Tracheal epithelial cell (primary cell): ENCODE results near the gene RASSF7. TPM values are rescaled to one million over a fixed set of nuclear protein-coding genes. Genes with fewer than 3 reads are reported as not detected.

Experiments used
- total RNA-seq: library from RNA; depleted of rRNA; stranded (reverse); fragments of >200 nt; gene quantifications from 2 replicates; pipeline ENCODE4 v1.2.1, GENCODE V29; 2014

RASSF7 gene, protein sequence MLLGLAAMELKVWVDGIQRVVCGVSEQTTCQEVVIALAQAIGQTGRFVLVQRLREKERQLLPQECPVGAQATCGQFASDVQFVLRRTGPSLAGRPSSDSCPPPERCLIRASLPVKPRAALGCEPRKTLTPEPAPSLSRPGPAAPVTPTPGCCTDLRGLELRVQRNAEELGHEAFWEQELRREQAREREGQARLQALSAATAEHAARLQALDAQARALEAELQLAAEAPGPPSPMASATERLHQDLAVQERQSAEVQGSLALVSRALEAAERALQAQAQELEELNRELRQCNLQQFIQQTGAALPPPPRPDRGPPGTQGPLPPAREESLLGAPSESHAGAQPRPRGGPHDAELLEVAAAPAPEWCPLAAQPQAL
- total RNA-seq: 49.7 and 60.0 TPM in 2 replicates

DNA sequence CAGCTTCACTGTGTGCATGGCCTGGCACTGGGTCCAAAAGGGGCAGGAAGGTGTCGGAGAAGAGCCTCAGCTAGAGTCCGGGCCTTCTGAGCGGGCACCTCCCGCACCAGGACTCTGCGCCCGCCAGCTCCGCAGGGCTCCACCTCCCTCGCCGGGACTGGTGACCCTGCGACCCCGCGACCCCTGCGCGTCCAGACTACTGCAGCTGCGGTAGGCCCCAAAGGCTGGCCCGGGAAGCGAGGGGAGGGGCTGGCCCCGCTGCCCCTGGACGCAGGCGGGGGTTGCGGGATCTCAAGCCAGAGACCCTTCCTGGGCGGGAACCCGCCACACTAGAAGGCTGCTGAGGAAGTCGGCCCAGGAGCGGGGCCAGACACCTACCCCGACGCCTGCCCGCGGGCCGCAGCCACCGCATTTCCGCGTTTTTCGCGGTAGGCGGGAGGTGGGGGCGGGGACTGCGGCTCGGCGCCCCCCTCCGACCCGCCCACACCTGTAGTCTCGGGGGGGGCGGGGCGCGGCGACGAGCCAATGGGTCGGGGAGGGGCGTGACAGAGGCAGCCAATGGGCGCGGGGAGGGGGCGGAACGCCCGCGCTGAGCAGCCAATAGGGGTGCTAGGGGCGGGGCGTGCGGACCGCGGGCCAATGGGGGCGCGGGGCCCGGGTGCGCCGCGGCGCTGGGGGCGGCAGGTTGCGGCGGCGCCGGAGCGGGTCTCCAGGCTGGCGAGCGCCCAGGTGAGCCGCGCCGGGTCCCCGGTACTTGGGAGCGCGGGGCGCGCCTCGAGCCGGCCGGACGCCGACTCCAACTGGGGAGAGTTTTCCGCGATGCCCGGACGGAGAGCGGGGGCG is at the start of gene RASSF7, which contains the start of gene LMNTD2:
Gene RASSF7, plus strand, starts transcription at position 666 of the 843 bp plus-strand sequence. CDS start 799 bp downstream, outside the sequence.
Gene LMNTD2, minus strand, starts transcription at position 434 of the 843 bp plus-strand sequence. Its CDS starts 22 bp downstream, at position 412.

DNA sequence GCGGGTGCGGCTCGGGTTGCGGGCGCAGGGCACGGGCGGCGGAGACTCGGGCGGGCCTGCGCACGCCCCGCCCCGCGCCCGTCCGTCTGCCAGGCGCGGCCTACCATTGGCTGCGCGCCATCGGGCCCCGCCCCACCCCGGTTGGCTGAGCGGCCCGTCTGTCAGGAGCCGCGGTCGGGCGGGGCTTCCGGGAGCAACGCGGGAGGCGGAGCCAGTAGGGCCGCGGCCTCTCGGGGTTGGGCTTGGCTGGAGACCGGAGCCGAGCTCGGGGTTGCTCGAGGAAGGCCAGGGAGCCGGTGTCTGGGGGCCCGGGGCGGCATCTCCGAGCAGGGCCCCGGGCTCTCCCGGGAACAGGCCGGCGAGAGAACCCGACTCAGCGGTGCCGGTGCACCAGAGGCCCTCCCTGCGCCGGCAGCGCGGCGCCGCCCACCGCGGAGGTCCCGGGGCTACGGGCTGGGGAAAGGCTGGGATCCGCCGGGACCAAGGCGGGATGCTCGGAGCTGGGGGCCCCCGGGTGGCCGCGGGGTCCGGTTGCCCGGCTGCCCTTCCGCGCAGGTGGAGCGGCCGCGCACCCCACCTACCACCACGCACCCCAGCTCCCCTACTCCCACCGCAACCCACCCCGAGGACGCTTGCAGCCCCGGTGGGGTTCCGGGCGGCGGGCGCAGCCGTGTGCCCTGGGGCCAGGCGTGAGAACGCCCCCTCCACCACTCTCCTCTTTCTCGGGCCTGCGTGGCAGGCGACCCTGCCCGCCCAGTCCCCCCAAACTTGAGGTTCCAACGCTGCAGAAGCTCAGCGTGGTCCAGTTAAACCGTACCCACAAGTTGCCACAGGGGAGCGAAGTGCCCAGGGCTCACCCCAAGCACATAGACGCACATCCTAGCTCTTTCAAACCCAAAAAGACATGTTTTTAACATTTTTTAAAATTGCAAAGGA is 25.0 kb upstream of the RASSF7 start, which contains the start of gene HRAS:
Gene HRAS, minus strand, starts transcription at position 58 of the 936 bp plus-strand sequence.

DNA sequence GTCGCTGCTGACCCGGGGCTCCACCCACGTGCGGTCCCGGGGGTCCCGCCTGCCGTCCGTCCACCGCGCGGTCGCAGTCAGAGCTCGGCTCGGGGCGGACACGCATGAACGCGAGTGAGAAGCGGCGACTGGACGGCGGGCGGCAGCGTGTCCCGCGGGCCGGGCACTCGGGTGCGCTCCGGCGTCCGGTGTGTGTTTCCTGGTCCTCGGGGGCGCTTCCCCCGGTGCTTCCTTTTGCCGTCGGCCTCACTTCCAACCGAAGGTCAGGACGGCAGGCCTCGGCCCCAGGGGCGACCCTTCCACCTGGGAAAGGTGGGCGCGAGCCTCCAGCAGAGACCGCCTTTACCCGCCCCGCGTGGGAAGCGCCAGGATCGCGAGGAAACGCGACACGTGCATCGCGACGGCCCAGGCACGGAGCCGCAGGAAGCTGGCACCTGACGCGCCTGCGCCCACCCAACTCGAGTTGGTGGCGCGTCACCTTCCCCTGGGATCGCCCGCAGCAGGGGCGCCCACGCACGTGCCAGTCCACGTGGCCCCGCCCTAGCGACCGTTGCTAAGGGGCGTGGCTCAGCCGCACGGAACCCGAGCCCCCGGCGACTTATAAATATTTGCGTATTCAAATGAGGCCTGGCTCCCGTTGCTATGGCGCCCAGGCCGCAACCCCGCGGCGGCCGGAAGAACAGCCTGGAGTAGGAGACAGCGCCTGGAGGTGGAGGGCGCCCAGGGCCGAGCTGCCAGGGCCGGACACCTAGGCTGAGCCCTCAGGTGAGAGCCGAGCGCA is 23.7 kb upstream of the RASSF7 start, which contains the start of gene LRRC56:
Gene LRRC56, plus strand, starts transcription at position 687 of the 781 bp plus-strand sequence. CDS start 3,158 bp downstream, outside the sequence.

DNA sequence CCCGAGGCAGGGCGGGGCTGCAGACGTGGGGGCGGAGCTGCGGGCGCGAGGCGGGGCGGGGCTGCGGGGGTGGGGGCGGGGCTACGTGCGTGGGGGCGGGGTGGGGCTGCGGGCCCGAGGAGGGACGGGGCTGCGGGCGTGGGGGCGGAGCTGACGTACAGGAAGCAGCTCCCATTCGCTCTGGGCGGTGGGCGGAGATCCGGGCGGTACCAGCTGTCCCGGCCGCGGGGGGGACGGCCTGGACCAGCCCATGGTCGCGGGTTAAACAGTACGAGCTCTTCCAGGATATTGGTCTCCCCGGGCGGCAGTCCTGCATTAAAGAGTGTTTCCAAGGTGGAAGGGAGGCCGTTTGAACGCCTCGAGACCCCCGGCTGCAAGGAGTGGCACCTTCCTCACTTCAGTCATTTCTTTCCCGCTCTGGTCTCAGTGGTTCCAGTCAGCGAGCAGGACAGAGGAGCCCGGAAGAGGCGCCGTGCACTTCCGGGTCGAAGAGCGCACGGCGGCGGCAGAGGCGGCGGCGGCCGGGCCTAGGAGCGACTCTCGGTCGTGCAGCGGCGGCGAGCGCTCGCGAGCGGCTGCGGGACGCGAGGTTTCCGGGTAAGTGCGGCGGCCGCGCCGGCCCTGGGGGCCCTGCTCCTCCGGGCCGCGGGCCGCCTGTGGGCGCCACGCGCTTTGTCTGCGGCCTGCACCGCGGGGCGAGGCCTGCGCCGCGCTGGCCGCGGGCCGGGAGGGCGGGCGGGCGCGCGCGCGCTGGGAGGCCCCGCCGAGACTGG is 15.4 kb downstream of the RASSF7 start, which contains the start of gene PHRF1:
Gene PHRF1, plus strand, starts transcription at position 475 of the 773 bp plus-strand sequence. CDS start 5,043 bp downstream, outside the sequence.

Other genes with a start within 250 kb of the RASSF7 start
- gene IFITM1, start 246.9 kb upstream of the RASSF7 start, total RNA-seq: 0.43 and 7.5 TPM in 2 replicates
- gene IFITM3, start 240.1 kb upstream of the RASSF7 start, total RNA-seq: 12.6 and 25.1 TPM in 2 replicates
- 27.3 and 29.4 TPM in 2 replicates for gene B4GALNT4, start 191.5 kb upstream of the RASSF7 start, total RNA-seq
- 290 and 382 TPM in 2 replicates for gene PKP3, start 166.8 kb upstream of the RASSF7 start, total RNA-seq
- gene SIGIRR, start 146.0 kb upstream of the RASSF7 start, total RNA-seq: 16.9 and 26.4 TPM in 2 replicates
- gene ANO9, start 119.0 kb upstream of the RASSF7 start, total RNA-seq: 7.7 and 16.4 TPM in 2 replicates
- gene PTDSS2, start 110.7 kb upstream of the RASSF7 start, total RNA-seq: 35.7 and 42.2 TPM in 2 replicates
- gene RNH1, start 53.7 kb upstream of the RASSF7 start, total RNA-seq: 433 and 438 TPM in 2 replicates
- gene HRAS, start 25.4 kb upstream of the RASSF7 start, total RNA-seq: 85.5 and 92.5 TPM in 2 replicates
- gene LRRC56, start 23.4 kb upstream of the RASSF7 start, total RNA-seq: 0.21 and 0.48 TPM in 2 replicates
- gene LMNTD2, start 232 bp upstream of the RASSF7 start, total RNA-seq: 1.7 and 3.2 TPM in 2 replicates
- 20.7 and 28.9 TPM in 2 replicates for gene PHRF1, start 15.5 kb downstream of the RASSF7 start, total RNA-seq
- 10.8 and 21.7 TPM in 2 replicates for gene IRF7, start 55.0 kb downstream of the RASSF7 start, total RNA-seq
- not detected in 2 replicates for gene CDHR5, start 64.0 kb downstream of the RASSF7 start, total RNA-seq
- not detected in 2 replicates for gene SCT, start 66.2 kb downstream of the RASSF7 start, total RNA-seq
- not detected in 2 replicates for gene DRD4, start 76.3 kb downstream of the RASSF7 start, total RNA-seq
- gene DEAF1, start 134.3 kb downstream of the RASSF7 start, total RNA-seq: 31.1 and 41.1 TPM in 2 replicates
- gene TMEM80, start 134.8 kb downstream of the RASSF7 start, total RNA-seq: 4.8 and 15.6 TPM in 2 replicates
- gene EPS8L2, start 145.3 kb downstream of the RASSF7 start, total RNA-seq: 165 and 183 TPM in 2 replicates
- gene TALDO1, start 186.5 kb downstream of the RASSF7 start, total RNA-seq: 259 and 288 TPM in 2 replicates
- gene GATD1, start 216.5 kb downstream of the RASSF7 start, total RNA-seq: 19.5 and 23.2 TPM in 2 replicates
- not detected in 2 replicates for gene CEND1, start 229.1 kb downstream of the RASSF7 start, total RNA-seq
- 9.2 and 11.3 TPM in 2 replicates for gene SLC25A22, start 237.3 kb downstream of the RASSF7 start, total RNA-seq
- 4.8 and 7.2 TPM in 2 replicates for gene PIDD1, start 244.3 kb downstream of the RASSF7 start, total RNA-seq
- 347 and 511 TPM in 2 replicates for gene RPLP2, start 249.0 kb downstream of the RASSF7 start, total RNA-seq